Liver (tissue), 9 donors: ENCODE measurements around the gene BTBD9. TPM values are rescaled to one million over a fixed set of nuclear protein-coding genes. Genes with fewer than 3 reads are reported as not detected.

ENCODE experiments used
- DNase-seq: peaks from one replicate; pipeline ENCODE4 v3.0.0-alpha.2; 2017; ENCODE audit warnings: low spot score
- H3K27ac ChIP-seq, 2 donors: one replicate each; pipeline ENCODE4 v1.7.0; 2013; ENCODE audit warnings: inconsistent platforms in 2 of 2, low read length in 2 of 2, control low read depth in 1 of 2, low read depth in 1 of 2, mild to moderate bottlenecking in 1 of 2
- H3K27me3 ChIP-seq, 4 donors: one replicate each; pipeline versions ENCODE4 v1.6.1 to v1.7.0; 2013; ENCODE audit warnings: low read length in 3 of 4, inconsistent platforms in 1 of 4, mild to moderate bottlenecking in 1 of 4, moderate library complexity in 1 of 4; ENCODE audit not compliant: control insufficient read depth in 4 of 4, insufficient read depth in 4 of 4
- H3K36me3 ChIP-seq, 4 donors: one replicate each; pipeline versions ENCODE4 v1.6.1 to v1.7.0; 2013; ENCODE audit warnings: low read length in 3 of 4, mild to moderate bottlenecking in 3 of 4, low read depth in 1 of 4, moderate library complexity in 1 of 4; ENCODE audit not compliant: control insufficient read depth in 4 of 4, insufficient read depth in 3 of 4
- H3K4me1 ChIP-seq, 4 donors: one replicate each; pipeline versions ENCODE4 v1.6.1 to v1.7.0; 2013; ENCODE audit warnings: low read length in 3 of 4, mild to moderate bottlenecking in 3 of 4, moderate library complexity in 1 of 4; ENCODE audit not compliant: control insufficient read depth in 4 of 4, insufficient read depth in 4 of 4
- H3K4me3 ChIP-seq, 3 donors: one replicate each; pipeline versions ENCODE4 v1.6.1 to v1.7.0; 2013; ENCODE audit warnings: low read length in 3 of 3, control low read depth in 1 of 3, low read depth in 1 of 3, mild to moderate bottlenecking in 1 of 3
- H3K9ac ChIP-seq, 2 donors: one replicate each; pipeline ENCODE4 v1.7.0; 2013; ENCODE audit warnings: low read length in 2 of 2, mild to moderate bottlenecking in 2 of 2, moderate library complexity in 2 of 2, control low read depth in 1 of 2, low read depth in 1 of 2
- H3K9me3 ChIP-seq, 4 donors: one replicate each; pipeline versions ENCODE4 v1.6.1 to v1.7.0; 2013; ENCODE audit warnings: low read length in 3 of 4; ENCODE audit not compliant: control insufficient read depth in 4 of 4
- ATF3 ChIP-seq: IDR thresholded peaks from 2 replicates; pipeline ENCODE4 v1.6.1; 2016; ENCODE audit warnings: antibody characterized with exemption
- CTCF ChIP-seq: fragments of 150-350 bp; IDR thresholded peaks from 2 replicates; pipeline ENCODE4 v1.5.1; 2017; ENCODE audit warnings: improper control_type of control experiment, low read depth, low read length; ENCODE audit not compliant: missing input control
- FOXA1 ChIP-seq: IDR thresholded peaks from 2 replicates; pipeline ENCODE4 v1.6.1; 2016; ENCODE audit warnings: antibody characterized with exemption
- FOXA2 ChIP-seq: IDR thresholded peaks from 2 replicates; pipeline ENCODE4 v1.6.1; 2016; ENCODE audit warnings: antibody characterized with exemption
- GABPA ChIP-seq, 2 donors: IDR thresholded peaks in 1 of 2; conservative IDR thresholded peaks in 1 of 2; 2 replicates each; pipeline ENCODE4 v1.6.1; 2016; ENCODE audit warnings: antibody characterized with exemption in 2 of 2, mild to moderate bottlenecking in 1 of 2, moderate library complexity in 1 of 2
- HNF4A ChIP-seq, 2 donors: conservative IDR thresholded peaks; 2 replicates each; pipeline ENCODE4 v1.6.1; 2016; ENCODE audit warnings: antibody characterized with exemption in 2 of 2, mild to moderate bottlenecking in 2 of 2
- HNF4G ChIP-seq: IDR thresholded peaks from 2 replicates; pipeline ENCODE4 v1.6.1; 2016; ENCODE audit warnings: antibody characterized with exemption
- JUND ChIP-seq, 2 donors: IDR thresholded peaks; 2 replicates each; pipeline ENCODE4 v1.6.1; 2016; ENCODE audit warnings: antibody characterized with exemption in 2 of 2
- MAX ChIP-seq: IDR thresholded peaks from 2 replicates; pipeline ENCODE4 v1.6.1; 2016; ENCODE audit warnings: antibody characterized with exemption
- NR2F2 ChIP-seq: IDR thresholded peaks from 2 replicates; pipeline ENCODE4 v1.6.1; 2016; ENCODE audit warnings: antibody characterized with exemption
- RXRA ChIP-seq, 2 donors: IDR thresholded peaks; 2 replicates each; pipeline ENCODE4 v1.6.1; 2017 to 2018; ENCODE audit warnings: antibody characterized with exemption in 2 of 2, mild to moderate bottlenecking in 1 of 2
- SP1 ChIP-seq: IDR thresholded peaks from 2 replicates; pipeline ENCODE4 v1.6.1; 2018; ENCODE audit warnings: antibody characterized with exemption, mild to moderate bottlenecking
- YY1 ChIP-seq: IDR thresholded peaks from 2 replicates; pipeline ENCODE4 v1.6.1; 2016; ENCODE audit warnings: antibody characterized with exemption, mild to moderate bottlenecking
- ZBTB33 ChIP-seq: IDR thresholded peaks from 2 replicates; pipeline ENCODE4 v1.6.1; 2016; ENCODE audit warnings: antibody characterized with exemption
- WGBS: extraction: QIAGEN DNeasy Blood & Tissue Kit; methylation state at CpG from one replicate; pipeline ENCODE4 v1.1.7; 2013; 5-methylcytosine and 5-hydroxymethylcytosine counted together
- polyA plus RNA-seq, 2 donors: library from polyadenylated mRNA; stranded (reverse) in 1 of 2; unstranded in 1 of 2; fragments of 200-250 nt in 1 of 2; fragments of >200 nt in 1 of 2; fragmentation: Nextera tagmentation in 1 of 2; extraction: Ambion mirVana in 1 of 2; gene quantifications; one replicate each; pipeline versions ENCODE4 v1.2.1 to v1.2.3, GENCODE V29; 2013 to 2015
- total RNA-seq, 2 donors: library from RNA; depleted of rRNA; stranded (reverse); fragments of >200 nt; gene quantifications; one replicate each; pipeline ENCODE4 v1.2.3, GENCODE V29; 2014
- donor health status: healthy.
- donor health status: healthy.
- donor health status: healthy.
- donor health status: healthy.
- donor health status: healthy.

BTBD9 gene
- total and polyA plus RNA-seq, 4 donors, result 2.0 to 12.4 (median 5.7) TPM

GRCh38 chr6:38272222-38272621, 367.5 kb downstream of the BTBD9 start:
- H3K27me3 ChIP-seq, result no peaks in the 10 kb centered on the region
- H3K4me3 ChIP-seq, result no peak overlapping the region
- H3K9me3 ChIP-seq, result no peaks in the 10 kb centered on the region
- H3K4me1 ChIP-seq, result no peaks in the 10 kb centered on the region
- 91% methylated on average over 1 of the region's 1 CpG for WGBS
- no peak overlapping the region for H3K27ac ChIP-seq
- no peaks in the 10 kb centered on the region for H3K36me3 ChIP-seq
- TF ChIP-seq MAX (no peak), RXRA (IDR thresholded peaks at IDR 0.05) (no peak), YY1 (no peak), ATF3 (no peak), GABPA (IDR thresholded peaks at IDR 0.05 in 1 of 2, conservative IDR thresholded peaks at IDR 0.05 in 1 of 2) (no peak), FOXA2 (no peak), HNF4G (no peak), HNF4A (conservative IDR thresholded peaks at IDR 0.05) (no peak), CTCF (no peak), ZBTB33 (no peak), SP1 (no peak), JUND (IDR thresholded peaks at IDR 0.05) (no peak), FOXA1 (no peak)
- no peak for DNase-seq
- H3K9ac ChIP-seq, result no peak overlapping the region

- no peaks in the 10 kb centered on the region for H3K4me1 ChIP-seq
- no peak for TF ChIP-seq HNF4G
- TF ChIP-seq NR2F2, result no peak
- TF ChIP-seq CTCF, result no peak
- TF ChIP-seq RXRA (IDR thresholded peaks at IDR 0.05), result no peak
- no peak for TF ChIP-seq ATF3
- no peak for TF ChIP-seq GABPA (IDR thresholded peaks at IDR 0.05 in 1 of 2, conservative IDR thresholded peaks at IDR 0.05 in 1 of 2)
- TF ChIP-seq JUND (IDR thresholded peaks at IDR 0.05), result no peak
- no peak overlapping the region for H3K27ac ChIP-seq
- no peak for DNase-seq
- no peak overlapping the region for H3K4me3 ChIP-seq
- H3K9me3 ChIP-seq, result no peaks in the 10 kb centered on the region
- H3K27me3 ChIP-seq, result no peaks in the 10 kb centered on the region
- no peaks in the 10 kb centered on the region for H3K36me3 ChIP-seq
- no peak overlapping the region for H3K9ac ChIP-seq
Measured at GRCh38 chr6:38271081-38271480, 368.6 kb downstream of the BTBD9 start.
